IPS DF 4.7 (cell line): ENCODE data around the gene REXO4.

Experiments
- DNase-seq: peaks from one replicate; pipeline ENCODE4 v3.0.0-alpha.2; 2013; ENCODE audit warnings: low spot score; ENCODE audit errors: extremely low read depth

REXO4 gene

GRCh38 chr9:133369422-133369821 is 48.4 kb downstream of the REXO4 start:
- DNase-seq = no peak

GRCh38 chr9:133368249-133368881 is 49.4 kb downstream of the REXO4 start:
- no peak for DNase-seq

GRCh38 chr9:133367778-133368177 is 50.0 kb downstream of the REXO4 start:
- DNase-seq = no peak

GRCh38 chr9:133367221-133367620 is 50.6 kb downstream of the REXO4 start:
- no peak for DNase-seq

- no peak for DNase-seq
Measured at GRCh38 chr9:133366435-133366834, 51.4 kb downstream of the REXO4 start.

GRCh38 chr9:133362359-133363044 is 55.3 kb downstream of the REXO4 start:
- no peak for DNase-seq

GRCh38 chr9:133361507-133362092 is 56.2 kb downstream of the REXO4 start:
- no peak for DNase-seq

GRCh38 chr9:133360400-133361393 is 57.1 kb downstream of the REXO4 start:
- DNase-seq = no peak

- DNase-seq = no peak
Measured at GRCh38 chr9:133359399-133360175, 58.2 kb downstream of the REXO4 start.

GRCh38 chr9:133357656-133358055 is 60.2 kb downstream of the REXO4 start:
- DNase-seq = no peak

GRCh38 chr9:133356391-133357091 is 61.3 kb downstream of the REXO4 start, which contains the start of the genes SURF1 and SURF2:
Gene SURF1, minus strand, starts transcription at chr9:133356487. Its CDS starts 34 bp downstream, at chr9:133356453.
Gene SURF2, plus strand, starts transcription at chr9:133356550. Its CDS starts 43 bp downstream, at chr9:133356593.
- no peak for DNase-seq
